IMR-90 (cell line): ENCODE data around the gene ZSCAN5C. TPM values are rescaled to one million over a fixed set of nuclear protein-coding genes. Genes with fewer than 3 reads are reported as not detected.

Experiments
- ATAC-seq: fragments of 200-7000 bp; cut with Tn5 transposase; 2 replicates; pipeline ENCODE4 v1.9.1; 2020; ENCODE audit warnings: low read depth, mild to moderate bottlenecking, moderate library complexity
- BruUV-seq: library from RNA; stranded (reverse); fragments of 400-500 nt; replicated peaks from 2 replicates; lab custom pipeline; 2021; lab: Mats Ljungman, UMichigan
- CTCF ChIA-PET: fragments of 300-600 bp; formaldehyde crosslinking; extraction: SDS; loops from one replicate; lab custom pipeline; 2021; ENCODE audit warnings: antibody characterized with exemption; lab: Yijun Ruan, JAX
- POLR2A ChIA-PET: fragments of 300-600 bp; sonication (Branson Sonifier 250); formaldehyde crosslinking; loops from one replicate; lab custom pipeline; 2022; ENCODE audit warnings: antibody characterized with exemption; ENCODE audit not compliant: unreplicated experiment; lab: Charles Lee
- DNase-seq: peaks from one replicate; pipeline ENCODE4 v3.0.0; 2013
- H2AFZ ChIP-seq: replicated peaks from 2 replicates; pipeline ENCODE3; 2013; ENCODE audit warnings: low read length, mild to moderate bottlenecking; ENCODE audit not compliant: poor library complexity
- H2AK5ac ChIP-seq: 2 replicates; pipeline ENCODE4 v1.6.1; 2013; ENCODE audit warnings: low read depth, low read length, inconsistent platforms
- H2AK9ac ChIP-seq: replicated peaks from 2 replicates; pipeline ENCODE3; 2013; ENCODE audit warnings: mild to moderate bottlenecking, low read depth, low read length, moderate library complexity; ENCODE audit not compliant: poor library complexity
- H2BK120ac ChIP-seq: 2 replicates; pipeline ENCODE4 v1.6.1; 2013; ENCODE audit warnings: low read depth, low read length, inconsistent platforms
- H2BK15ac ChIP-seq: 3 replicates; pipeline ENCODE4 v1.6.1; 2013; ENCODE audit warnings: low read depth, low read length, inconsistent platforms
- H2BK20ac ChIP-seq: 2 replicates; pipeline ENCODE4 v1.6.1; 2013; ENCODE audit warnings: low read depth, mild to moderate bottlenecking, inconsistent platforms, low read length, moderate library complexity
- H2BK5ac ChIP-seq: 2 replicates; pipeline ENCODE4 v1.6.1; 2013; ENCODE audit warnings: mild to moderate bottlenecking, low read depth, low read length, inconsistent platforms; ENCODE audit not compliant: poor library complexity, severe bottlenecking
- H3K14ac ChIP-seq: replicated peaks from 2 replicates; pipeline ENCODE4 v1.6.1; 2013; ENCODE audit warnings: low read depth, low read length, inconsistent platforms
- H3K18ac ChIP-seq: 2 replicates; pipeline ENCODE4 v1.6.1; 2013; ENCODE audit warnings: low read depth, low read length, control low read depth
- H3K23ac ChIP-seq: 2 replicates; pipeline ENCODE4 v1.6.1; 2013; ENCODE audit warnings: low read depth, low read length, inconsistent platforms
- H3K27ac ChIP-seq: 2 replicates; pipeline ENCODE4 v1.5.1; 2013; ENCODE audit warnings: mild to moderate bottlenecking, control low read depth, low read length; ENCODE audit not compliant: insufficient read depth
- H3K27me3 ChIP-seq: 2 replicates; pipeline ENCODE4 v1.6.1; 2013; ENCODE audit warnings: low read length; ENCODE audit not compliant: control insufficient read depth, insufficient read depth
- H3K36me3 ChIP-seq: 2 replicates; pipeline ENCODE4 v1.6.1; 2013; ENCODE audit warnings: low read length, mixed read lengths; ENCODE audit not compliant: control insufficient read depth, insufficient read depth
- H3K4ac ChIP-seq: 2 replicates; pipeline ENCODE4 v1.6.1; 2013; ENCODE audit warnings: low read depth, low read length, inconsistent platforms
- H3K4me1 ChIP-seq: 2 replicates; pipeline ENCODE4 v1.6.1; 2013; ENCODE audit warnings: low read length, mixed read lengths; ENCODE audit not compliant: control insufficient read depth, insufficient read depth
- H3K4me2 ChIP-seq: 2 replicates; pipeline ENCODE4 v1.6.1; 2013; ENCODE audit warnings: low read depth, mild to moderate bottlenecking, control low read depth, low read length, moderate library complexity
- H3K4me3 ChIP-seq: 2 replicates; pipeline ENCODE4 v1.5.1; 2013; ENCODE audit warnings: low read depth, mild to moderate bottlenecking, control low read depth, low read length, moderate library complexity; ENCODE audit not compliant: insufficient read depth
- H3K56ac ChIP-seq: 2 replicates; pipeline ENCODE4 v1.6.1; 2013; ENCODE audit warnings: low read length, inconsistent platforms; ENCODE audit not compliant: insufficient read depth; ENCODE audit errors: extremely low read depth
- H3K79me1 ChIP-seq, 2 experiments: 2 replicates each; pipeline ENCODE4 v1.6.1; 2013; ENCODE audit warnings: low read length in 2 of 2, inconsistent platforms in 1 of 2, low read depth in 1 of 2
- H3K9ac ChIP-seq: 2 replicates; pipeline ENCODE4 v1.6.1; 2013; ENCODE audit warnings: low read depth, low read length, control low read depth
- H3K9me1 ChIP-seq: 2 replicates; pipeline ENCODE4 v1.6.1; 2013; ENCODE audit warnings: low read length, inconsistent platforms; ENCODE audit not compliant: insufficient read depth
- H3K9me3 ChIP-seq: 2 replicates; pipeline ENCODE4 v1.6.1; 2013; ENCODE audit warnings: low read length; ENCODE audit not compliant: control insufficient read depth, insufficient read depth
- H4K20me1 ChIP-seq: 2 replicates; pipeline ENCODE4 v1.6.1; 2013; ENCODE audit warnings: low read length, inconsistent platforms; ENCODE audit not compliant: insufficient read depth
- H4K5ac ChIP-seq: 2 replicates; pipeline ENCODE4 v1.6.1; 2013; ENCODE audit warnings: mild to moderate bottlenecking, low read depth, low read length, control low read depth
- H4K8ac ChIP-seq, 2 experiments: 2 replicates each; pipeline ENCODE4 v1.6.1; 2013; ENCODE audit warnings: low read depth in 2 of 2, low read length in 2 of 2, control low read depth in 1 of 2, inconsistent platforms in 1 of 2
- H4K91ac ChIP-seq: 2 replicates; pipeline ENCODE4 v1.6.1; 2013; ENCODE audit warnings: low read depth, low read length, inconsistent platforms; ENCODE audit not compliant: insufficient read depth
- BHLHE40 ChIP-seq: fragments of 150-350 bp; IDR thresholded peaks from 2 replicates; pipeline ENCODE4 v1.6.1; 2016; ENCODE audit warnings: mild to moderate bottlenecking, low read depth, low read length
- CEBPB ChIP-seq: IDR thresholded peaks from 2 replicates; pipeline ENCODE4 v1.6.1; 2012; ENCODE audit warnings: low read depth, low read length, improper control_type of control experiment
- ELK1 ChIP-seq: fragments of 150-350 bp; IDR thresholded peaks from 2 replicates; pipeline ENCODE4 v1.6.1; 2016; ENCODE audit warnings: low read depth, mild to moderate bottlenecking, low read length, moderate library complexity, borderline replicate concordance
- FOS ChIP-seq: fragments of 150-350 bp; IDR thresholded peaks from 2 replicates; pipeline ENCODE4 v1.6.1; 2016; ENCODE audit warnings: low read depth, low read length
- MAFK ChIP-seq: IDR thresholded peaks from 2 replicates; pipeline ENCODE4 v1.6.1; 2012; ENCODE audit warnings: low read depth, low read length, improper control_type of control experiment
- MAZ ChIP-seq: IDR thresholded peaks from 2 replicates; pipeline ENCODE4 v1.6.1; 2012; ENCODE audit warnings: low read depth, mild to moderate bottlenecking, low read length, improper control_type of control experiment, moderate library complexity, borderline replicate concordance
- POLR2A ChIP-seq: IDR thresholded peaks from 2 replicates; pipeline ENCODE4 v1.6.1; 2012; ENCODE audit warnings: mild to moderate bottlenecking, low read depth, low read length
- RAD21 ChIP-seq: IDR thresholded peaks from 2 replicates; pipeline ENCODE4 v1.6.1; 2012; ENCODE audit warnings: low read length, improper control_type of control experiment
- RFX5 ChIP-seq: IDR thresholded peaks from 2 replicates; pipeline ENCODE4 v1.8.0; 2012; ENCODE audit warnings: low read depth, mild to moderate bottlenecking, low read length, moderate library complexity
- SMC3 ChIP-seq: fragments of 150-350 bp; IDR thresholded peaks from 2 replicates; pipeline ENCODE4 v1.6.1; 2016; ENCODE audit warnings: low read depth, mild to moderate bottlenecking, antibody characterized with exemption, low read length, moderate library complexity
- USF2 ChIP-seq: fragments of 150-350 bp; IDR thresholded peaks from 2 replicates; pipeline ENCODE4 v1.6.1; 2017; ENCODE audit warnings: mild to moderate bottlenecking, antibody characterized with exemption, low read length, low read depth
- whole genome bisulfite sequencing, 2 experiments: methylation state at CpG; one replicate each; pipeline versions ENCODE4 v1.1.5 to v1.1.7; 2013; ENCODE audit warnings: missing lambda C conversion rate in 2 of 2; ENCODE audit not compliant: insufficient read length in 1 of 2; ENCODE audit errors: extremely low coverage in 2 of 2; 5-methylcytosine and 5-hydroxymethylcytosine counted together
- dilution Hi-C: fragments of 300-500 bp; cut with HindIII; formaldehyde crosslinking; loops from one replicate; pipeline ENCODE4 v1.14.3; 2018; ENCODE audit warnings: low sequenced_read_pairs; ENCODE audit not compliant: unreplicated experiment
- in situ Hi-C: fragments of 300-500 bp; cut with MboI; formaldehyde crosslinking; loops from 3 replicates; pipeline ENCODE4 v1.14.3; 2019; ENCODE audit warnings: low sequenced_read_pairs, inconsistent platforms, mixed read lengths
- intact Hi-C: fragments of 100-400 bp; cut with micrococcal nuclease; formaldehyde crosslinking; loops from 2 replicates; pipeline ENCODE4 v1.10.0; 2022
- polyA plus RNA-seq, 3 experiments: library from polyadenylated mRNA; depleted of rRNA; stranded (reverse); fragments of >200 nt; gene quantifications; 2 replicates each; pipeline ENCODE4 v1.2.3, GENCODE V29; 2012; ENCODE audit warnings: low replicate concordance in 1 of 3
- total RNA-seq: library from RNA; depleted of rRNA; stranded (reverse); fragments of >200 nt; gene quantifications from 2 replicates; pipeline ENCODE4 v1.2.3, GENCODE V29; 2012
- TF ChIP-seq, protein P1 (sequence below): conservative IDR thresholded peaks from 2 replicates; pipeline ENCODE4 v1.5.1; 2012; ENCODE audit warnings: mild to moderate bottlenecking, low read depth, low read length, improper control_type of control experiment

ZSCAN5C gene
- total and polyA plus RNA-seq, 2 of the 4 experiments (the other 2 are of a cell fraction), result not detected

- H4K5ac ChIP-seq, result no peak overlapping the region
- H3K4me2 ChIP-seq, result no peak overlapping the region
- no peak overlapping the region for H2BK120ac ChIP-seq
- H2AFZ ChIP-seq, result no peak overlapping the region
- no peak for TF ChIP-seq CEBPB
- TF ChIP-seq, protein P1, sequence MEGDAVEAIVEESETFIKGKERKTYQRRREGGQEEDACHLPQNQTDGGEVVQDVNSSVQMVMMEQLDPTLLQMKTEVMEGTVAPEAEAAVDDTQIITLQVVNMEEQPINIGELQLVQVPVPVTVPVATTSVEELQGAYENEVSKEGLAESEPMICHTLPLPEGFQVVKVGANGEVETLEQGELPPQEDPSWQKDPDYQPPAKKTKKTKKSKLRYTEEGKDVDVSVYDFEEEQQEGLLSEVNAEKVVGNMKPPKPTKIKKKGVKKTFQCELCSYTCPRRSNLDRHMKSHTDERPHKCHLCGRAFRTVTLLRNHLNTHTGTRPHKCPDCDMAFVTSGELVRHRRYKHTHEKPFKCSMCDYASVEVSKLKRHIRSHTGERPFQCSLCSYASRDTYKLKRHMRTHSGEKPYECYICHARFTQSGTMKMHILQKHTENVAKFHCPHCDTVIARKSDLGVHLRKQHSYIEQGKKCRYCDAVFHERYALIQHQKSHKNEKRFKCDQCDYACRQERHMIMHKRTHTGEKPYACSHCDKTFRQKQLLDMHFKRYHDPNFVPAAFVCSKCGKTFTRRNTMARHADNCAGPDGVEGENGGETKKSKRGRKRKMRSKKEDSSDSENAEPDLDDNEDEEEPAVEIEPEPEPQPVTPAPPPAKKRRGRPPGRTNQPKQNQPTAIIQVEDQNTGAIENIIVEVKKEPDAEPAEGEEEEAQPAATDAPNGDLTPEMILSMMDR, result no peak
- TF ChIP-seq RAD21, result no peak
- no peak for TF ChIP-seq ELK1
- TF ChIP-seq SMC3, result no peak
- TF ChIP-seq BHLHE40, result no peak
- no peak for TF ChIP-seq POLR2A
- no peak for TF ChIP-seq RFX5
- TF ChIP-seq FOS, result no peak
- no peak for TF ChIP-seq MAFK
- no peak for TF ChIP-seq USF2
- TF ChIP-seq MAZ, result no peak
- dilution Hi-C loops (no loop called here), intact Hi-C loops (no loop called here), in situ Hi-C loops (no loop called here)
- H3K27me3 ChIP-seq, result no peaks in the 10 kb centered on the region
- DNase-seq (no peak), ATAC-seq (no peak)
- WGBS, 2 experiments, result 86% methylated on average over 6 of the region's 12 CpGs; no CpG with 5 or more reads in 1 of the 2 experiments
- H3K4me1 ChIP-seq, result no peaks in the 10 kb centered on the region
- H4K8ac ChIP-seq, result no peak overlapping the region
- H3K14ac ChIP-seq, result no peak overlapping the region
- H3K79me1 ChIP-seq, result no peaks in the 10 kb centered on the region
- H3K18ac ChIP-seq, result no peak overlapping the region
- no peak overlapping the region for H2AK9ac ChIP-seq
- no peak overlapping the region for H3K27ac ChIP-seq
- no peaks in the 10 kb centered on the region for H3K36me3 ChIP-seq
- no peak overlapping the region for H3K9ac ChIP-seq
- ChIA-PET CTCF (no interaction called here), POLR2A (no interaction called here)
- no peak overlapping the region for H2BK20ac ChIP-seq
- H4K20me1 ChIP-seq, result no peaks in the 10 kb centered on the region
- no peaks in the 10 kb centered on the region for H3K9me3 ChIP-seq
- no peak overlapping the region for H3K4ac ChIP-seq
- no peaks in the 10 kb centered on the region for H3K9me1 ChIP-seq
- no peak overlapping the region for H3K56ac ChIP-seq
- no peak overlapping the region for H3K23ac ChIP-seq
- no TSS peak for BruUV-seq
- no peak overlapping the region for H2BK5ac ChIP-seq
- no peak overlapping the region for H4K91ac ChIP-seq
- no peak overlapping the region for H2AK5ac ChIP-seq
- no peak overlapping the region for H3K4me3 ChIP-seq
- H2BK15ac ChIP-seq, result no peak overlapping the region
Observed at GRCh38 chr19:56209091-56209490, 7.0 kb downstream of the ZSCAN5C start.
